Neural crest cell (in vitro differentiated cells): Measurements from ENCODE around the gene NLRP9. TPM values are rescaled to one million over a fixed set of nuclear protein-coding genes. Genes with fewer than 3 reads are reported as not detected.

ENCODE experiments used
- DNase-seq: peaks from one replicate; pipeline ENCODE4 v3.0.0; 2021; ENCODE audit warnings: low read depth, mixed read lengths, low spot score
- H3K27ac Mint-ChIP-seq: one replicate; pipeline ENCODE4 v1.8.0; 2021; ENCODE audit warnings: mild to moderate bottlenecking, mixed read lengths; ENCODE audit not compliant: unreplicated experiment
- H3K27me3 Mint-ChIP-seq: 2 replicates; pipeline ENCODE4 v1.8.0; 2021; ENCODE audit warnings: low read depth, mild to moderate bottlenecking, mixed read lengths
- H3K36me3 Mint-ChIP-seq: 2 replicates; pipeline ENCODE4 v1.8.0; 2021; ENCODE audit warnings: low read depth, mild to moderate bottlenecking, mixed read lengths
- H3K4me1 Mint-ChIP-seq: 2 replicates; pipeline ENCODE4 v1.8.0; 2021; ENCODE audit warnings: mixed read lengths
- H3K4me3 Mint-ChIP-seq: one replicate; pipeline ENCODE4 v1.8.0; 2021; ENCODE audit warnings: mild to moderate bottlenecking, mixed read lengths
- H3K9me3 Mint-ChIP-seq: 2 replicates; pipeline ENCODE4 v1.8.0; 2021; ENCODE audit warnings: mixed read lengths
- CTCF ChIP-seq: fragments of 200-600 bp; sonication (generic); conservative IDR thresholded peaks from 2 replicates; pipeline ENCODE4 v1.5.0; 2021; ENCODE audit warnings: antibody characterized with exemption, mild to moderate bottlenecking
- total RNA-seq: library from RNA; stranded (reverse); gene quantifications from 2 replicates; pipeline ENCODE4 v1.2.1, GENCODE V29; 2021

NLRP9 gene
- total RNA-seq, 1 donor from 2014 or later = not detected

DNA sequence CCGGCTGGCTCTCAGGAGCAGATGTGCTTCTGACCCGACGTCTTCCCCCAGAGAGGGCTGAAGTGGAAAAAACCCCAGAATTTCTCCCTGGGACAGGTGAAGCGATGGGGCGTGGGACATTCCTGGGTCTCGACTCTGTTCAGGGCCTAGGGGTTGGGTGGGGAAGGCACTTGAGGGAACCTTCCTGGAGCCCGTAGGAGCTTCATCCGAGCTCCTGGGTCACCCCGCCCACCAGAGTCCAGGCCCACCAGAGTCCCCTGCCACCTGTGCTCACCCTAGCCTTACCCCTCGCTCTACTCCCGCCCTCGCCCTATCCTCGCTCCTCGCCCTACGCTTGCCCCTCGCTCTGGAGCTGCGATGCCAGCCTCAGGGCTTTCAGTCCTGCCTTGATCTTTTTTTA lies 39.9 kb downstream of the NLRP9 start:
- no peaks in the 10 kb centered on the region for H3K9me3 Mint-ChIP-seq
- H3K36me3 Mint-ChIP-seq = peaks cover 13% of the 10 kb centered on the region
- DNase-seq = no peak
- TF ChIP-seq CTCF = no peak
- no peaks in the 10 kb centered on the region for H3K27me3 Mint-ChIP-seq
- no peak overlapping the region for H3K27ac Mint-ChIP-seq
- no peak overlapping the region for H3K4me3 Mint-ChIP-seq
- peaks cover 3% of the 10 kb centered on the region for H3K4me1 Mint-ChIP-seq

DNA sequence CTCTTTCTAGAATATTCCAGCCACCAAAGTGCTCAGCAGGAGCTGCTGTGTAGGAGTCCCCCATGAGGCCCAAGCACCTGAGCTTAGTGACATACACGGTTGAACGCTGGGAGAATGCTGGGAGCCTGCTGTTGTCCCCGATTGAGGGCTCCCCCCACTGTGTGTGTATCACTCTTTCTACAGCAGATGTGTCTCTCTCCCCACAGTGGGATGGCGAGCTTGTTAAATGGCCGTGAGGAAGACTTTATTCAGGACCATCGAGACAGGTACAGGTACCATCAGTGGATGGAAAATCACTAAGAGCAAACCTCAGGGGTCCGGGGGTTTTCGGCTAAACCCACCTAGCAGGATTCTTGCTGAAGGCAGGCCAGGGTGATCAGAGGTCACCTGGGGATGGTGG lies 40.5 kb downstream of the NLRP9 start:
- Mint-ChIP-seq H3K27ac (no peak overlapping the region), H3K36me3 (peaks cover 13% of the 10 kb centered on the region), H3K4me3 (no peak overlapping the region), H3K9me3 (no peaks in the 10 kb centered on the region), H3K4me1 (peaks cover 3% of the 10 kb centered on the region), H3K27me3 (no peaks in the 10 kb centered on the region)
- no peak for DNase-seq
- TF ChIP-seq CTCF = no peak

DNA sequence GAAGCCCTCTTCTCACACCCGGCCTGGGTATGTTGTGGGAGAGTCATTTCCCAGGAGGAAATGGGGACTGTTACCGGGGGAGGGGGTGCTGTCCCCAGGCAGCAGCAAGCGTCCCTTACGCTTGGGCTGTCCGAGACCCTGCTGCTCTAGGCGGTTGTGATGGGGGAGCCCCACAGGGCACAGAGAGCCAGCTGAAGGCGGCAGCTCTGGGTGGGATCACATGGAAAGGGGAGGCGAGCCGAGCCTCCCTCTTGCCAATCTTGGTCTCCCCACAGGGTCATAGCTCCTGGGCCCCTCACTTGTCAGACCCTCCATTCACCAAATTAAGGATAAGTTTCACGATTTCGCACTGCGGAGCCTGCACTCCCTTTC lies 41.1 kb downstream of the NLRP9 start:
- Mint-ChIP-seq H3K36me3 (peaks cover 10% of the 10 kb centered on the region), H3K4me3 (no peak overlapping the region), H3K4me1 (no peaks in the 10 kb centered on the region), H3K27me3 (no peaks in the 10 kb centered on the region), H3K9me3 (no peaks in the 10 kb centered on the region), H3K27ac (no peak overlapping the region)
- no peak for TF ChIP-seq CTCF
- DNase-seq = no peak

GRCh38 chr19:55696301-55697068 lies 41.7 kb downstream of the NLRP9 start:
- Mint-ChIP-seq H3K27me3 (no peaks in the 10 kb centered on the region), H3K9me3 (no peaks in the 10 kb centered on the region), H3K4me3 (no peak overlapping the region), H3K27ac (no peak overlapping the region), H3K4me1 (no peaks in the 10 kb centered on the region), H3K36me3 (peaks cover 9% of the 10 kb centered on the region)
- no peak for TF ChIP-seq CTCF
- DNase-seq = no peak

GRCh38 chr19:55695511-55696290 lies 42.5 kb downstream of the NLRP9 start:
- no peaks in the 10 kb centered on the region for H3K4me1 Mint-ChIP-seq
- no peaks in the 10 kb centered on the region for H3K9me3 Mint-ChIP-seq
- H3K27me3 Mint-ChIP-seq = no peaks in the 10 kb centered on the region
- DNase-seq = no peak
- H3K4me3 Mint-ChIP-seq = no peak overlapping the region
- no peak for TF ChIP-seq CTCF
- no peak overlapping the region for H3K27ac Mint-ChIP-seq
- H3K36me3 Mint-ChIP-seq = peaks cover 7% of the 10 kb centered on the region
